Measurements from ENCODE around the gene TMEM87A. TPM values are rescaled to one million over a fixed set of nuclear protein-coding genes. Genes with fewer than 3 reads are reported as not detected.

The TMEM87A gene
- total and polyA plus RNA-seq, 2 experiments from 2014 or later = 41.8 to 43.5 TPM

GRCh38 chr15:42175671-42176070, 97.6 kb downstream of the TMEM87A start:
- H3F3A ChIP-seq (replicated peaks; ENCODE audit: low read depth) = no peaks in the 10 kb centered on the region
- no peaks in the 10 kb centered on the region for H3K79me2 ChIP-seq (replicated peaks; ENCODE audit: insufficient read depth)
- no peaks in the 10 kb centered on the region for H3K27me3 ChIP-seq (ENCODE audit: insufficient read depth)
- DNase-seq (ENCODE audit: low spot score) = no peak
- no peaks in the 10 kb centered on the region for H3K27me3 Mint-ChIP-seq (ENCODE audit: insufficient read depth, low read depth, poor library complexity)
- H3K36me3 ChIP-seq (ENCODE audit: insufficient read depth) = peaks cover 6% of the 10 kb centered on the region
- H3K9me2 ChIP-seq (ENCODE audit: insufficient read depth) = no peaks in the 10 kb centered on the region
- no peaks in the 10 kb centered on the region for H3K4me1 ChIP-seq (ENCODE audit: insufficient read depth)
- H2AFZ ChIP-seq = no peak overlapping the region
- no peaks in the 10 kb centered on the region for H3K9me3 Mint-ChIP-seq
- H3K4me2 ChIP-seq = no peak overlapping the region
- no peak for TF ChIP-seq CREB1 (CRISPR knock-in tag; IDR thresholded peaks at IDR 0.05; ENCODE audit: low read depth)
- no peak for TF ChIP-seq ZNF331 (CRISPR knock-in tag; IDR thresholded peaks at IDR 0.05; ENCODE audit: low read depth)
- TF ChIP-seq, protein P1, sequence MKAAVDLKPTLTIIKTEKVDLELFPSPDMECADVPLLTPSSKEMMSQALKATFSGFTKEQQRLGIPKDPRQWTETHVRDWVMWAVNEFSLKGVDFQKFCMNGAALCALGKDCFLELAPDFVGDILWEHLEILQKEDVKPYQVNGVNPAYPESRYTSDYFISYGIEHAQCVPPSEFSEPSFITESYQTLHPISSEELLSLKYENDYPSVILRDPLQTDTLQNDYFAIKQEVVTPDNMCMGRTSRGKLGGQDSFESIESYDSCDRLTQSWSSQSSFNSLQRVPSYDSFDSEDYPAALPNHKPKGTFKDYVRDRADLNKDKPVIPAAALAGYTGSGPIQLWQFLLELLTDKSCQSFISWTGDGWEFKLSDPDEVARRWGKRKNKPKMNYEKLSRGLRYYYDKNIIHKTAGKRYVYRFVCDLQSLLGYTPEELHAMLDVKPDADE (IDR thresholded peaks at IDR 0.05) = no peak
- no peak for TF ChIP-seq ZNF462 (CRISPR knock-in tag; IDR thresholded peaks at IDR 0.05)
- no peak for TF ChIP-seq STAT1 (IDR thresholded peaks at IDR 0.05; ENCODE audit: unreplicated experiment)
- TF ChIP-seq POLR2AphosphoS5 (IDR thresholded peaks at IDR 0.05; ENCODE audit: low read depth) = no peak
- TF ChIP-seq JUNB (IDR thresholded peaks at IDR 0.05; ENCODE audit: unreplicated experiment) = no peak
- TF ChIP-seq EZH2phosphoT487 (IDR thresholded peaks at IDR 0.05; ENCODE audit: unreplicated experiment) = no peak
- TF ChIP-seq NANOG (IDR thresholded peaks at IDR 0.05; ENCODE audit: borderline replicate concordance) = no peak
- TF ChIP-seq, protein P2, sequence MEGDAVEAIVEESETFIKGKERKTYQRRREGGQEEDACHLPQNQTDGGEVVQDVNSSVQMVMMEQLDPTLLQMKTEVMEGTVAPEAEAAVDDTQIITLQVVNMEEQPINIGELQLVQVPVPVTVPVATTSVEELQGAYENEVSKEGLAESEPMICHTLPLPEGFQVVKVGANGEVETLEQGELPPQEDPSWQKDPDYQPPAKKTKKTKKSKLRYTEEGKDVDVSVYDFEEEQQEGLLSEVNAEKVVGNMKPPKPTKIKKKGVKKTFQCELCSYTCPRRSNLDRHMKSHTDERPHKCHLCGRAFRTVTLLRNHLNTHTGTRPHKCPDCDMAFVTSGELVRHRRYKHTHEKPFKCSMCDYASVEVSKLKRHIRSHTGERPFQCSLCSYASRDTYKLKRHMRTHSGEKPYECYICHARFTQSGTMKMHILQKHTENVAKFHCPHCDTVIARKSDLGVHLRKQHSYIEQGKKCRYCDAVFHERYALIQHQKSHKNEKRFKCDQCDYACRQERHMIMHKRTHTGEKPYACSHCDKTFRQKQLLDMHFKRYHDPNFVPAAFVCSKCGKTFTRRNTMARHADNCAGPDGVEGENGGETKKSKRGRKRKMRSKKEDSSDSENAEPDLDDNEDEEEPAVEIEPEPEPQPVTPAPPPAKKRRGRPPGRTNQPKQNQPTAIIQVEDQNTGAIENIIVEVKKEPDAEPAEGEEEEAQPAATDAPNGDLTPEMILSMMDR (conservative IDR thresholded peaks at IDR 0.05; ENCODE audit: low read depth in 2 of 2) = no peak
- no peak for TF ChIP-seq EZH2 (IDR thresholded peaks at IDR 0.05; ENCODE audit: low read depth, unreplicated experiment)
- no peak for ATAC-seq
- H3K4me3 ChIP-seq = no peak overlapping the region
- no peak overlapping the region for H3K27ac Mint-ChIP-seq
- H3K4me3 Mint-ChIP-seq = no peak overlapping the region
- no peak overlapping the region for H3K27ac ChIP-seq (ENCODE audit: low read depth)
- no peaks in the 10 kb centered on the region for H4K20me1 ChIP-seq (replicated peaks; ENCODE audit: insufficient read depth)
- peaks cover 53% of the 10 kb centered on the region for H3K36me3 Mint-ChIP-seq (ENCODE audit: low read depth)
- H3K4me1 Mint-ChIP-seq = no peaks in the 10 kb centered on the region
